ENCODE results near the gene SNX14.

SNX14 gene

DNA sequence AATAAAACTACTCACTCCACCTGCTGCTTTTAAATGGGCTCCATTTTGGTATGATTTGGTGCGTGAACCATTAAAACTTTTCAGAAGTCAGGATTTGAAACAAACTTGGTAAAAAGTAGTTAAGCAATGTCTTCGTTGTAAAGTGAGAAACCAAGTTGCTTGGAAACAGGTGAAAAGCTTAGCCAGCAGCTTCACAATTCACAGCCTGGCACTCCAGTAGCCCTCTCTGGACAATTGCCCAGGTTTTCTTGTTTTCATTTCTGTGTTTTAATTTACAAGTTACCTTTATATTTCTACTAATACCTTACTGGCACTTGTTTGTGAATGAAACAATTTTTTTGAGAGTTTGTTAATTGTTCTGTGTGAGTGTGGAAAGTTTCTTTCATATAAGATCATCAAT, 131.0 kb downstream of the SNX14 start:
- no peak for DNase-seq (ENCODE audit: low read depth)

DNA sequence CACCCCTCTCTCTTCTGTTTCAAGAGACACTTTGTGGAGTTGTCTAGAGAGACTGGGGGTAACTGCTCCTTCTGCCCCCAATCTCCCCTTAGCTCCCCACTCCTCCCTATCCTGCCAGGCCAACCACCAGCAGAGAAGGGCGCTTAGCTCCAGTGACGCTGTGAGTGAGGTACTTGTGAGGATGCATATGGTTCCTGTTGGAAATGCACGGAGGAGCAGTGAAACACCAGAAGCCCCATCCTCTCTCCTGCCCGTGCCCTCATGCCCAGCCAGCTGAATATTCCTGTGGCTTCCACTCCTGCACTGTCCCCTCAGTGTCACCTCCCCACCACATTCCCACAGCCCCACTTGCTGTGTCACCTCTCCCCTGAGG, 131.9 kb downstream of the SNX14 start:
- no peak for DNase-seq (ENCODE audit: low read depth)

- DNase-seq (ENCODE audit: low read depth) = no peak
Observed at GRCh38 chr6:85460921-85461797, 132.5 kb downstream of the SNX14 start.

- no peak for DNase-seq (ENCODE audit: low read depth)
Observed at GRCh38 chr6:85460154-85460920, 133.3 kb downstream of the SNX14 start.

GRCh38 chr6:85459224-85459901, 134.3 kb downstream of the SNX14 start:
- no peak for DNase-seq (ENCODE audit: low read depth)

DNA sequence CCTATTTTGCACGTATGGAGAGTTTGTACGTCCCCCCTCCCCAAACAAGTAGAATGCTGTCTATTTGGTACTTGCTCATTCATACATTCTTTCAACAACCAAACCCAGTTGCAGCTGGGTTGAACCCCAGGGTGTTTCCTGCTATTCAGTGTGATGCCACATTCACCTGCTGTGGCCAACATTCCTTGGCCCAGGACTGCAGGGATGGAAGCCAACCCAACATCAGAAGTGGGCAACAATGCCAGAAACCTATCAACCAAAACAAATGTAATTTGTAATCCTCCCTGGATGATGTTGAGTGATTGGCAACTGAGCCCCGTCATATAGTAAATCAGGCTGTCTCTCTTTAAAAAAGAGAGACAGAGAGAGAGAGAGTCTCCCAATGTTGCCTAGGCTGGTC, 134.9 kb downstream of the SNX14 start:
- DNase-seq (ENCODE audit: low read depth) = no peak

- DNase-seq (ENCODE audit: low read depth) = no peak
Observed at GRCh38 chr6:85458184-85458583, 135.5 kb downstream of the SNX14 start.

DNA sequence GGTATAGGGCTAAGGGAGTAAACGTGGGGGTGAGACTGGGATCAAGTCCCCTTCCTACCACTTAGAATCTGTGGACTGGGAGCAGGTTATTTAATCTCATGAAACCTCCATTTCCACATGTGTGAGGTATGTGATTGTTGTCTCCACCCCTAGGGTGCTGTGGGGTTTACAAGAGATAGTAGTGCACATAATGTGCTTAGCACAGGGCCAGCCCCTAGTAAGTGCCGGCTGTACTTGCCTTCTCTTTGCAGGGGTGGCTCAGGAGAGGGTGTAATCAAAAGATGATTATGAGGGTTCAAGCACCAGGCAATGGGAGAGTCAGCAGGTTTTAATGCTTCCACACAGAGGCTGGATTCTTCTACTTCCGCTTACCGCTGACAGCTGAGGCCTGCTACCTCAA, 136.9 kb downstream of the SNX14 start:
- DNase-seq (ENCODE audit: low read depth) = no peak

Measured in CMK (cell line).